Activated CD8-positive, alpha-beta T cell treated with anti-CD3 and anti-CD28 coated beads for 36 hours (primary cell): ENCODE data around the gene ABHD2. TPM values are rescaled to one million over a fixed set of nuclear protein-coding genes. Genes with fewer than 3 reads are reported as not detected.

Experiments
- ATAC-seq: fragments of 200-7000 bp; cut with Tn5 transposase; one replicate; pipeline ENCODE4 v1.10.0; 2021; ENCODE audit warnings: mild to moderate bottlenecking, moderate library complexity
- CTCF ChIA-PET: fragments of 350-600 bp; sonication (Branson Sonifier 250); formaldehyde crosslinking; loops from one replicate; lab custom pipeline; 2021; ENCODE audit warnings: antibody characterized with exemption; lab: Charles Lee
- POLR2A ChIA-PET: fragments of 350-600 bp; sonication (Branson Sonifier 250); formaldehyde crosslinking; loops from one replicate; lab custom pipeline; 2021; ENCODE audit warnings: antibody characterized with exemption; lab: Charles Lee
- DNase-seq: peaks from one replicate; pipeline ENCODE4 v3.0.0-alpha.2; 2020
- H3K27ac Mint-ChIP-seq: one replicate; pipeline ENCODE4 v1.8.0; 2021; ENCODE audit warnings: mild to moderate bottlenecking, mixed read lengths
- H3K27me3 Mint-ChIP-seq: one replicate; pipeline ENCODE4 v1.8.0; 2021; ENCODE audit warnings: mixed read lengths
- H3K36me3 Mint-ChIP-seq: one replicate; pipeline ENCODE4 v1.8.0; 2021; ENCODE audit warnings: low read depth, mixed read lengths
- H3K4me1 Mint-ChIP-seq: one replicate; pipeline ENCODE4 v1.8.0; 2021; ENCODE audit warnings: low read depth, mixed read lengths
- H3K4me3 Mint-ChIP-seq: one replicate; pipeline ENCODE4 v1.8.0; 2021; ENCODE audit warnings: mild to moderate bottlenecking, moderate library complexity, mixed read lengths
- H3K9me3 Mint-ChIP-seq: one replicate; pipeline ENCODE4 v1.8.0; 2021; ENCODE audit warnings: mixed read lengths
- intact Hi-C: fragments of 100-400 bp; cut with micrococcal nuclease; formaldehyde crosslinking; loops from one replicate; pipeline ENCODE4 v1.10.0; 2022
- total RNA-seq, 2 experiments: library from RNA; stranded (reverse); gene quantifications; one replicate each; pipeline ENCODE4 v1.2.3, GENCODE V29; 2021
- TF ChIP-seq, protein P1 (sequence below): fragments of 200-600 bp; IDR thresholded peaks from one replicate; pipeline ENCODE4 v1.8.0; 2022; ENCODE audit warnings: antibody characterized with exemption, mild to moderate bottlenecking

The ABHD2 gene
- total RNA-seq, 2 experiments from 2014 or later: 36.8 to 38.9 TPM

- no peak overlapping the region for H3K4me3 Mint-ChIP-seq
- H3K27ac Mint-ChIP-seq: no peak overlapping the region
- no peak for ATAC-seq
- ChIA-PET POLR2A (no interaction called here), CTCF (interaction anchor here (13.5 kb wide), 1 partner anchor 20 kb away, joined by 102 read pairs; no protein-coding TSS in a partner anchor)
- intact Hi-C loops: no loop called here
- H3K4me1 Mint-ChIP-seq: peaks cover 29% of the 10 kb centered on the region
- no peaks in the 10 kb centered on the region for H3K9me3 Mint-ChIP-seq
- TF ChIP-seq, protein P1, sequence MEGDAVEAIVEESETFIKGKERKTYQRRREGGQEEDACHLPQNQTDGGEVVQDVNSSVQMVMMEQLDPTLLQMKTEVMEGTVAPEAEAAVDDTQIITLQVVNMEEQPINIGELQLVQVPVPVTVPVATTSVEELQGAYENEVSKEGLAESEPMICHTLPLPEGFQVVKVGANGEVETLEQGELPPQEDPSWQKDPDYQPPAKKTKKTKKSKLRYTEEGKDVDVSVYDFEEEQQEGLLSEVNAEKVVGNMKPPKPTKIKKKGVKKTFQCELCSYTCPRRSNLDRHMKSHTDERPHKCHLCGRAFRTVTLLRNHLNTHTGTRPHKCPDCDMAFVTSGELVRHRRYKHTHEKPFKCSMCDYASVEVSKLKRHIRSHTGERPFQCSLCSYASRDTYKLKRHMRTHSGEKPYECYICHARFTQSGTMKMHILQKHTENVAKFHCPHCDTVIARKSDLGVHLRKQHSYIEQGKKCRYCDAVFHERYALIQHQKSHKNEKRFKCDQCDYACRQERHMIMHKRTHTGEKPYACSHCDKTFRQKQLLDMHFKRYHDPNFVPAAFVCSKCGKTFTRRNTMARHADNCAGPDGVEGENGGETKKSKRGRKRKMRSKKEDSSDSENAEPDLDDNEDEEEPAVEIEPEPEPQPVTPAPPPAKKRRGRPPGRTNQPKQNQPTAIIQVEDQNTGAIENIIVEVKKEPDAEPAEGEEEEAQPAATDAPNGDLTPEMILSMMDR: no peak
- peaks cover 8% of the 10 kb centered on the region for H3K36me3 Mint-ChIP-seq
- no peaks in the 10 kb centered on the region for H3K27me3 Mint-ChIP-seq
- DNase-seq: no peak
Observed at GRCh38 chr15:89110060-89110459, 21.8 kb downstream of the ABHD2 start.

DNA sequence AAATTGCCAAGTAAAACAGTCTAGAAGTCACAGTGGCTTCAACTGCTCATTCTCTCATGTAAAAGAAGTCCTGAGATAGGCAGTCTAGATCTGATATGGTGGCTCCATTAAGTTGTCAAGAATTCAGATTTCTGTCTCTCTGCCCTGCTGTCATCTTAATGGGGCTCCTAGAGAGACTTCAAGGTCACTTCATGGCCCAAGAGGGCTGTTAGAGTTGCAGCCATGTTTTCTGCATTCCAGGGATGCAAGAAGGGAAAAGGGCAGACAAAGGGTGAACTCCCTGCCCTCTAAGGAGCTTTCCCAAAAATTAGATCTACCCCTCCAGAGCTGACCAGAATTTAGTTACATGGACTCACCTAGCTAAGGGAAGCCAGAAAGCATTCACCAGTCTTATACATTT lies 23.1 kb downstream of the ABHD2 start:
- intact Hi-C loops: no loop called here
- no peak for DNase-seq
- H3K27me3 Mint-ChIP-seq: no peaks in the 10 kb centered on the region
- H3K4me1 Mint-ChIP-seq: peaks cover 29% of the 10 kb centered on the region
- ChIA-PET CTCF (interaction anchor here (1.1 to 13.5 kb wide), 4 partner anchors 13 to 67 kb away, joined by 3 to 102 read pairs (median 10); no protein-coding TSS in a partner anchor), POLR2A (interaction anchor here (1.0 to 1.3 kb wide), 2 partner anchors 11 to 20 kb away, joined by 3 to 4 read pairs; no protein-coding TSS in a partner anchor)
- peaks cover 12% of the 10 kb centered on the region for H3K36me3 Mint-ChIP-seq
- no peak overlapping the region for H3K4me3 Mint-ChIP-seq
- TF ChIP-seq, protein P1: no peak
- H3K9me3 Mint-ChIP-seq: no peaks in the 10 kb centered on the region
- no peak overlapping the region for H3K27ac Mint-ChIP-seq
- ATAC-seq: no peak

DNA sequence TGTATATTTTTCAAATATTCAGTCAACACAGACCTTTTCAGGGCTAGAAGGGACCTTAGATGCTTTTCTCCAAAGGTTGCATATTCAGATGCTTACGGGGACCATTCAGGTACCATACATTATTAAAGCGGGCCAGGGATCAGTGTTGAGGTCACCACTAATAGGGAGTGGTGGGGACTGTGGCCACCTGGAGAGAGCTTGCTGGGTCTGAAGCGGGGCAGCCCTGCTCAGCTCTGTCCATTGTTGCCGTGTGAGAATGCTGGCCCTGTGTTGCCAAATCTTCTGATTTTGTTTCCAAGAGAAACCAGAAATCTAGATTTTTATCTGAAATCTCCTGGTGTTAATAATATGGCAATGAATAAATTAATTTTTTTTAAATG lies 23.7 kb downstream of the ABHD2 start:
- Mint-ChIP-seq H3K27me3 (no peaks in the 10 kb centered on the region), H3K9me3 (no peaks in the 10 kb centered on the region), H3K4me3 (no peak overlapping the region), H3K36me3 (peaks cover 12% of the 10 kb centered on the region), H3K27ac (no peak overlapping the region), H3K4me1 (peaks cover 28% of the 10 kb centered on the region)
- TF ChIP-seq, protein P1: no peak
- ATAC-seq (no peak), DNase-seq (no peak)
- CTCF ChIA-PET: interaction anchor here (0.8 to 13.5 kb wide), 5 partner anchors 9 to 66 kb away, joined by 3 to 102 read pairs (median 9); no protein-coding TSS in a partner anchor
- intact Hi-C loops: no loop called here
- POLR2A ChIA-PET: interaction anchor here (1.0 to 1.3 kb wide), 2 partner anchors 12 to 20 kb away, joined by 3 to 4 read pairs; no protein-coding TSS in a partner anchor

DNA sequence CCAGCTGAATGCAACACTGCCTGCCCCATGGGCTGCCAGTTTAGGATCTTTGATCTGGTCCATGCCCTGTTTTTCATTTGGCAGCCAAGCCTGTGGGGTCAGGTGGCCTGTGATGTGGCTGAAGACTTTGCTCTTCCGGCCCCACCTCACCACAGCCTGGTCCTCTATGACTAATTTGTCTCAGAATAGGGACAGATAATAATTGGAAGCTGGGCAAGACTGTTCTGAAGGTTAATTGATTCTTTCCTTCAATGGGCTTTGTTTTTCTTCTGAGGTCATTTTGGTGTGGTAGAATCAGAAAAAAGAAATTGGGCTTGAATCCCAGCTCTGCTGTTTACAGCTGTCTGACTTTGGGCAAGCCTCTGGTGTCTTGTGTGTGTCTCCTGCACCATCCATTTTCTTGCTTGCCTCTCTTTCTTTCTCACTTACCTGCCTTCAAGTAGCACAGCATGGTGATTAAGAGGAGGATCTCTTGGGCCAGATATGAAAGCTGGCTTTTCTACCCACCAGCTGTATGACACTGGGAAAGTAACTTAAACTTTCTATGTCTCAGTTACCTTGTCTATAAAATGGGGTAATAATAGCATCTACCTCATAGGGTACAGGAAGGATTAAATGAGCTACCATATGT lies 24.2 kb downstream of the ABHD2 start:
- no peak overlapping the region for H3K4me3 Mint-ChIP-seq
- peaks cover 24% of the 10 kb centered on the region for H3K4me1 Mint-ChIP-seq
- ATAC-seq (peak; percentile 45), DNase-seq (no peak)
- peaks cover 12% of the 10 kb centered on the region for H3K36me3 Mint-ChIP-seq
- H3K27me3 Mint-ChIP-seq: no peaks in the 10 kb centered on the region
- ChIA-PET CTCF (interaction anchor here (0.8 to 13.5 kb wide), 9 partner anchors 9 to 94 kb away, joined by 3 to 102 read pairs (median 5); no protein-coding TSS in a partner anchor), POLR2A (interaction anchor here (1.0 kb wide), 1 partner anchor 21 kb away, joined by 4 read pairs; no protein-coding TSS in a partner anchor)
- intact Hi-C loops: no loop called here
- no peaks in the 10 kb centered on the region for H3K9me3 Mint-ChIP-seq
- TF ChIP-seq, protein P1: no peak
- H3K27ac Mint-ChIP-seq: no peak overlapping the region
